Activated naive CD4-positive, alpha-beta T cell treated with anti-CD3 and anti-CD28 coated beads, Interleukin-2, amount 10 ng/mL, durations not matched to agents 7 days and 5 days (primary cell): ENCODE data around the gene NOP56.

Experiments used
- CTCF ChIA-PET: fragments of 350-600 bp; sonication (Branson Sonifier 250); formaldehyde crosslinking; loops from one replicate; lab custom pipeline; 2021; ENCODE audit warnings: antibody characterized with exemption; lab: Charles Lee
- DNase-seq: peaks from one replicate; pipeline ENCODE4 v3.0.0-alpha.2; 2020
- H3K27ac Mint-ChIP-seq: one replicate; pipeline ENCODE4 v1.8.0; 2021; ENCODE audit warnings: mild to moderate bottlenecking, moderate library complexity, mixed read lengths
- H3K27me3 Mint-ChIP-seq: one replicate; pipeline ENCODE4 v1.8.0; 2021; ENCODE audit warnings: mild to moderate bottlenecking, mixed read lengths
- H3K36me3 Mint-ChIP-seq: one replicate; pipeline ENCODE4 v1.8.0; 2021; ENCODE audit warnings: mixed read lengths
- H3K4me1 Mint-ChIP-seq: one replicate; pipeline ENCODE4 v1.8.0; 2021; ENCODE audit warnings: mixed read lengths
- H3K4me3 Mint-ChIP-seq: one replicate; pipeline ENCODE4 v1.8.0; 2021; ENCODE audit warnings: mild to moderate bottlenecking, moderate library complexity, mixed read lengths
- H3K9me3 Mint-ChIP-seq: one replicate; pipeline ENCODE4 v1.8.0; 2021; ENCODE audit warnings: mixed read lengths

Gene NOP56, protein sequence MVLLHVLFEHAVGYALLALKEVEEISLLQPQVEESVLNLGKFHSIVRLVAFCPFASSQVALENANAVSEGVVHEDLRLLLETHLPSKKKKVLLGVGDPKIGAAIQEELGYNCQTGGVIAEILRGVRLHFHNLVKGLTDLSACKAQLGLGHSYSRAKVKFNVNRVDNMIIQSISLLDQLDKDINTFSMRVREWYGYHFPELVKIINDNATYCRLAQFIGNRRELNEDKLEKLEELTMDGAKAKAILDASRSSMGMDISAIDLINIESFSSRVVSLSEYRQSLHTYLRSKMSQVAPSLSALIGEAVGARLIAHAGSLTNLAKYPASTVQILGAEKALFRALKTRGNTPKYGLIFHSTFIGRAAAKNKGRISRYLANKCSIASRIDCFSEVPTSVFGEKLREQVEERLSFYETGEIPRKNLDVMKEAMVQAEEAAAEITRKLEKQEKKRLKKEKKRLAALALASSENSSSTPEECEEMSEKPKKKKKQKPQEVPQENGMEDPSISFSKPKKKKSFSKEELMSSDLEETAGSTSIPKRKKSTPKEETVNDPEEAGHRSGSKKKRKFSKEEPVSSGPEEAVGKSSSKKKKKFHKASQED

GRCh38 chr20:2651772-2652723, at the start of gene NOP56:
Gene NOP56 (plus strand): TSS chr20:2652632. CDS start chr20:2652661, 29 bp downstream.
- no peaks in the 10 kb centered on the region for H3K9me3 Mint-ChIP-seq

DNA sequence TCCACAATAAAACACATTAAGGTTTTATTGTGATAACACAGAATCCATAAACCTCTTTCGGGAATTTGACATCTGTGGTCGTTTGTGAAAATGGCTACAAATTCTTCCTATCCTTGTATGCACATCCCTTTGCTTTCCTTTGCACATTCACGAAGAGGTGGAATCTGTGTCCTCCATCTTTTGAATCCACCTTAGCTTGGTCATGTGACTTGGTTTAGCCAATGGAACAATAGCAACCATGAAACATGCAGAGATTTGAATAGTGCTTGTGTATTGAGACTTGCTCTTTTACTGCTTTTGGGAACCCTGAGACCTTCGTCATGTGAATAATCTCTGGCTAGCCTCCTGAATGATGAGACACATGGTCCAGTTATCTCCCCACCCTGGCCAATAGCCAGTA, 49.7 kb upstream of the NOP56 start:
- Mint-ChIP-seq H3K4me1 (no peaks in the 10 kb centered on the region), H3K9me3 (peaks cover 7% of the 10 kb centered on the region), H3K4me3 (no peak overlapping the region), H3K27me3 (peaks cover 19% of the 10 kb centered on the region), H3K27ac (no peak overlapping the region), H3K36me3 (no peaks in the 10 kb centered on the region)
- no peak for DNase-seq
- CTCF ChIA-PET, result no interaction called here

More at GRCh38 chr20:2651772-2652723, at the start of gene NOP56:
- no peaks in the 10 kb centered on the region for H3K27me3 Mint-ChIP-seq
- H3K4me3 Mint-ChIP-seq, result peak within 1 kb of the TSS; percentile 89
- peaks cover 37% of the 10 kb centered on the region for H3K36me3 Mint-ChIP-seq
- H3K27ac Mint-ChIP-seq, result peak within 1 kb of the TSS; percentile 96
- H3K4me1 Mint-ChIP-seq, result peaks cover 52% of the 10 kb centered on the region
- CTCF ChIA-PET, result interaction anchor here (0.7 to 1.6 kb wide), 2 partner anchors 36 to 77 kb away, joined by 3 to 8 read pairs; no protein-coding TSS in a partner anchor
- peak; percentile 92 for DNase-seq

DNA sequence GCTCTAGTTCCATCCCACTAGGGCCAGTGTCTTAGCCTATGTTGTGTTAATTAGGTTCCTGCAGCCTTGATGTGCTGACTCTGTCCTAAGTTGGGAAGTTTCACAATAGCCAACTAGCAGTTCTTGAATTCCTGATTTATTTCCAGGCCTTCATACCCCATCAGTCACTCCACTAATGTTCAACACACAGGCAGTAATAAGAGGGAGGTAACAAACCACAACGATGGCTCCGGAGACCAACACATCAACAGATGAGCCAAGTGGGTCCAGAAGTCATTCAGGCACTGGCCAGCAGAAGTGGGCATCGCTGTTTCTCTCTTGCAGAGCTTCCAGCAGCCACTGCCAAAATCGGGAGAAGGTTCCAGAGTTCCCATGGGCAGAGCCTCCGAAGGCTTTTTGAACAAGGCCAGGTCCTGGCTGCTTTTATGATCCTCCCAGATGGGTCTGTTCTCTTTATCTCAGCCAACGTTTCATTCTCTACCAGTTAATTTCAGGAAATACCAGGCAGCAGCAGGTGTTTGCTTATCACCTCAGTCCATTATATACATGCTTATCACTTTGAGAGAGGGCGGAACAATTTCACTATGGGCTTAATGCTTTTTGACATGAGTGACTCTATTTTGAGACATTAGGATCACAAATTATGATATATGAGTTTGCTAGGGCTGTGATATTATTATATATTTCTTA, 48.5 kb upstream of the NOP56 start:
- DNase-seq, result no peak
- H3K4me3 Mint-ChIP-seq, result no peak overlapping the region
- H3K9me3 Mint-ChIP-seq, result peaks cover 7% of the 10 kb centered on the region
- no peaks in the 10 kb centered on the region for H3K4me1 Mint-ChIP-seq
- peaks cover 14% of the 10 kb centered on the region for H3K27me3 Mint-ChIP-seq
- H3K36me3 Mint-ChIP-seq, result no peaks in the 10 kb centered on the region
- no peak overlapping the region for H3K27ac Mint-ChIP-seq
- CTCF ChIA-PET, result no interaction called here

DNA sequence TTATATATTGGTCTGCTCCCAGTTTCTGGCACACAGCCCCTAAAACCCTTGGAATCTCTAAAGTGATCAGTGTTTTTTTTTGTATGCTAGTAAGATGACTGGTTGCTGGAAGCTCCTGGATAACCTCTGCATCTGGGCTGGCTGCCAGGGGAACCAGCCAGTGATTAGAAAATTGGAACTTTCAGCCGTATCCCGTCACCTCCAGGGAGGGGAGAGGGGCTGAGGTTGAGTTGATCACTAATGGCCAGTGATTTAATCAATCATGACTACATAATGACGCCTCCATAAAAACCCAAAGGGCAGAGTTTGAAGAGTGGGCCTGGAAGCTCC, 48.0 kb upstream of the NOP56 start:
- CTCF ChIA-PET, result no interaction called here
- no peak overlapping the region for H3K4me3 Mint-ChIP-seq
- peaks cover 11% of the 10 kb centered on the region for H3K27me3 Mint-ChIP-seq
- DNase-seq, result no peak
- no peaks in the 10 kb centered on the region for H3K36me3 Mint-ChIP-seq
- H3K4me1 Mint-ChIP-seq, result no peaks in the 10 kb centered on the region
- H3K27ac Mint-ChIP-seq, result no peak overlapping the region
- H3K9me3 Mint-ChIP-seq, result peaks cover 7% of the 10 kb centered on the region

GRCh38 chr20:2606507-2607006, 45.9 kb upstream of the NOP56 start:
- Mint-ChIP-seq H3K9me3 (peaks cover 7% of the 10 kb centered on the region), H3K27ac (no peak overlapping the region)
- CTCF ChIA-PET, result no interaction called here

DNA sequence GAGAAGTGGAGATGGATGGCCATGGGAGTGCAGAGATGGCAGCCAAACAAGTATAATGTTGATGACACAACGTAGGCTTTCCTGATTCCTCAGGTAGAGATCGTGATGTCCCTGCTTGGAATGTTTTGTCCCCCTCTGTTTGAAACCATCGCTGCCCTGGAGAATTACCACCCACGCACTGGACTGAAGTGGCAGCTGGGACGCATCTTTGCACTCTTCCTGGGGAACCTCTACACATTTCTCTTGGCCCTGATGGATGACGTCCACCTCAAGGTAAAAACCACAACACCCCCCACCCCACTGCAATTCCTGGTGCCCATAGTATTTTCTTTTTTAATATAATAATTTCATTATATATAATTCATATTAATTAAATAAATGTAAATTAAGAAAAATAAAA, 42.1 kb upstream of the NOP56 start:
- peaks cover 7% of the 10 kb centered on the region for H3K9me3 Mint-ChIP-seq
- H3K27me3 Mint-ChIP-seq, result peaks cover 29% of the 10 kb centered on the region
- no peak overlapping the region for H3K4me3 Mint-ChIP-seq
- H3K4me1 Mint-ChIP-seq, result no peaks in the 10 kb centered on the region
- no peak overlapping the region for H3K27ac Mint-ChIP-seq
- no peak for DNase-seq
- no peaks in the 10 kb centered on the region for H3K36me3 Mint-ChIP-seq
- CTCF ChIA-PET, result interaction anchor here (0.6 kb wide), 1 partner anchor 95 kb away, joined by 3 read pairs; no protein-coding TSS in a partner anchor

More at GRCh38 chr20:2606507-2607006, 45.9 kb upstream of the NOP56 start:
- peaks cover 19% of the 10 kb centered on the region for H3K27me3 Mint-ChIP-seq
- no peaks in the 10 kb centered on the region for H3K4me1 Mint-ChIP-seq
- DNase-seq, result no peak
- H3K36me3 Mint-ChIP-seq, result no peaks in the 10 kb centered on the region
- H3K4me3 Mint-ChIP-seq, result no peak overlapping the region

- Mint-ChIP-seq H3K27me3 (peaks cover 31% of the 10 kb centered on the region), H3K4me1 (no peaks in the 10 kb centered on the region), H3K9me3 (peaks cover 7% of the 10 kb centered on the region), H3K4me3 (no peak overlapping the region), H3K36me3 (no peaks in the 10 kb centered on the region), H3K27ac (no peak overlapping the region)
- CTCF ChIA-PET, result interaction anchor here (0.6 to 1.4 kb wide), 2 partner anchors 36 to 96 kb away, joined by 3 read pairs; no protein-coding TSS in a partner anchor
- DNase-seq, result no peak
These were observed 41.3 kb upstream of the NOP56 start for GRCh38 chr20:2610941-2611720.

DNA sequence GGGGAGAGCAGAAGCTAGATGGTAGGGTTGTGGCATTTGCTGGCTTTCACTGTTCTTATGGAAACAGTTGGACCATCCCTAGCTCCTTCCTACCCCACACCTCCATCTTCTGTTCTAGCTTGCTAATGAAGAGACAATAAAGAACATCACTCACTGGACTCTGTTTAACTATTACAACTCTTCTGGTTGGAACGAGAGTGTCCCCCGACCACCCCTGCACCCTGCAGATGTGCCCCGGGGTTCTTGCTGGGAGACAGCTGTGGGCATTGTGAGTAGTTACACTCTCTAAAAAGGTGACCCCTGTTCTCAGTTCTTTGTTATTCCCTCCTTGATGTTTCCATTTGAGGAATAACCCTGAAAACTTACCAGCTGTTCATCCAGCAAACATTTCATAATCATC, 40.4 kb upstream of the NOP56 start:
- H3K4me3 Mint-ChIP-seq, result no peak overlapping the region
- CTCF ChIA-PET, result interaction anchor here (1.4 kb wide), 1 partner anchor 35 kb away, joined by 3 read pairs; no protein-coding TSS in a partner anchor
- H3K27ac Mint-ChIP-seq, result no peak overlapping the region
- H3K4me1 Mint-ChIP-seq, result no peaks in the 10 kb centered on the region
- DNase-seq, result no peak
- H3K9me3 Mint-ChIP-seq, result peaks cover 5% of the 10 kb centered on the region
- H3K27me3 Mint-ChIP-seq, result peaks cover 38% of the 10 kb centered on the region
- H3K36me3 Mint-ChIP-seq, result no peaks in the 10 kb centered on the region

DNA sequence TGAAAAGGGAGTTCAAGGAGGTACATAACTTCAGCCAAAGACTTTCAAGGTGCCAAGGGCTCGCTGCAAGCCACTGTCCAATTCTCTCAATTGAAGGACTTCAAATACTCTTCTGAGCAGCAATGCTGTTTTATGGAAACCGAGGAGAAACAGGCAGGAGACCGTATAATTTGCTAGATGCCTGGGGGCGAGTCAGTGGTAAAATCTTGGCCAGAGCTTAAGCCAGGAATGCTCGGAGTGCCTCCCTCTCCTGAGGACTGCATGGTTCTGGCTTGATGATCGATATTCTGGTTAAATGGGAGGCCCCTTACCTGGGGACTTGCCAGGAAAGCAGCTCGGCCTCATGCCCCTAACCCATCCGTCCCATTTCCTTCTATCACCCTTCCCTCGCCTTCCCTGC, 35.8 kb upstream of the NOP56 start:
- no peaks in the 10 kb centered on the region for H3K9me3 Mint-ChIP-seq
- H3K27me3 Mint-ChIP-seq, result peaks cover 42% of the 10 kb centered on the region
- no peak for DNase-seq
- H3K4me1 Mint-ChIP-seq, result no peaks in the 10 kb centered on the region
- no peak overlapping the region for H3K4me3 Mint-ChIP-seq
- H3K36me3 Mint-ChIP-seq, result no peaks in the 10 kb centered on the region
- CTCF ChIA-PET, result no interaction called here
- no peak overlapping the region for H3K27ac Mint-ChIP-seq

GRCh38 chr20:2617099-2617714, 35.2 kb upstream of the NOP56 start:
- Mint-ChIP-seq H3K4me3 (no peak overlapping the region), H3K27ac (no peak overlapping the region), H3K27me3 (peaks cover 42% of the 10 kb centered on the region), H3K4me1 (no peaks in the 10 kb centered on the region), H3K36me3 (no peaks in the 10 kb centered on the region), H3K9me3 (no peaks in the 10 kb centered on the region)
- DNase-seq, result no peak
- CTCF ChIA-PET, result no interaction called here

- Mint-ChIP-seq H3K27me3 (peaks cover 41% of the 10 kb centered on the region), H3K9me3 (no peaks in the 10 kb centered on the region), H3K4me1 (no peaks in the 10 kb centered on the region), H3K4me3 (no peak overlapping the region), H3K36me3 (no peaks in the 10 kb centered on the region), H3K27ac (no peak overlapping the region)
- DNase-seq, result no peak
- CTCF ChIA-PET, result no interaction called here
These were observed 33.6 kb upstream of the NOP56 start for GRCh38 chr20:2618815-2619214.

GRCh38 chr20:2619337-2619736, 33.1 kb upstream of the NOP56 start:
- Mint-ChIP-seq H3K9me3 (no peaks in the 10 kb centered on the region), H3K4me1 (no peaks in the 10 kb centered on the region), H3K36me3 (no peaks in the 10 kb centered on the region), H3K27ac (no peak overlapping the region), H3K4me3 (no peak overlapping the region), H3K27me3 (peaks cover 45% of the 10 kb centered on the region)
- CTCF ChIA-PET, result no interaction called here
- no peak for DNase-seq
